HG03469 (cell line): ENCODE results near the gene HMOX2.
A peak's percentile ranks its signal among the peaks of the same experiment; 100 is the strongest.

ENCODE experiments used
- ATAC-seq: cut with Tn5 transposase; IDR thresholded peaks from one replicate; pipeline ENCODE4 v1.9.1; 2021; ENCODE audit warnings: mild to moderate bottlenecking, moderate library complexity, moderate number of reproducible peaks; ENCODE audit not compliant: unreplicated experiment

Gene HMOX2

GRCh38 chr16:4500272-4500671 lies 24.1 kb downstream of the HMOX2 start:
- ATAC-seq, result no peak

- ATAC-seq, result no peak
Observed at GRCh38 chr16:4501071-4501478, 24.9 kb downstream of the HMOX2 start.

- peak; percentile 60 for ATAC-seq
Observed at GRCh38 chr16:4505356-4506147, 29.4 kb downstream of the HMOX2 start.

- ATAC-seq, result peak; percentile 39
Observed at GRCh38 chr16:4506450-4506849, 30.3 kb downstream of the HMOX2 start.

- no peak for ATAC-seq
Observed at GRCh38 chr16:4507588-4508345, 31.6 kb downstream of the HMOX2 start.

- no peak for ATAC-seq
Observed at GRCh38 chr16:4508806-4509205, 32.6 kb downstream of the HMOX2 start.

GRCh38 chr16:4509420-4509819 lies 33.2 kb downstream of the HMOX2 start:
- ATAC-seq, result no peak

- no peak for ATAC-seq
Observed at GRCh38 chr16:4510131-4510530, 33.9 kb downstream of the HMOX2 start.

GRCh38 chr16:4510747-4511426 lies 34.7 kb downstream of the HMOX2 start:
- no peak for ATAC-seq

- ATAC-seq, result no peak
Observed at GRCh38 chr16:4511441-4512082, 35.4 kb downstream of the HMOX2 start.

GRCh38 chr16:4512473-4512872 lies 36.3 kb downstream of the HMOX2 start:
- no peak for ATAC-seq

- ATAC-seq, result no peak
Observed at GRCh38 chr16:4513086-4513860, 37.1 kb downstream of the HMOX2 start.

- ATAC-seq, result no peak
Observed at GRCh38 chr16:4513881-4514280, 37.7 kb downstream of the HMOX2 start.

GRCh38 chr16:4514606-4515005 lies 38.4 kb downstream of the HMOX2 start:
- no peak for ATAC-seq

GRCh38 chr16:4515611-4516233 lies 39.5 kb downstream of the HMOX2 start:
- no peak for ATAC-seq

GRCh38 chr16:4517812-4518680 lies 41.8 kb downstream of the HMOX2 start:
- no peak for ATAC-seq

GRCh38 chr16:4519274-4520058 lies 43.3 kb downstream of the HMOX2 start:
- ATAC-seq, result no peak

GRCh38 chr16:4520913-4521312 lies 44.7 kb downstream of the HMOX2 start:
- ATAC-seq, result no peak
